ENCODE measurements around the gene CAPS.
A peak's percentile ranks its signal among the peaks of the same experiment; 100 is the strongest.

The CAPS gene

DNA sequence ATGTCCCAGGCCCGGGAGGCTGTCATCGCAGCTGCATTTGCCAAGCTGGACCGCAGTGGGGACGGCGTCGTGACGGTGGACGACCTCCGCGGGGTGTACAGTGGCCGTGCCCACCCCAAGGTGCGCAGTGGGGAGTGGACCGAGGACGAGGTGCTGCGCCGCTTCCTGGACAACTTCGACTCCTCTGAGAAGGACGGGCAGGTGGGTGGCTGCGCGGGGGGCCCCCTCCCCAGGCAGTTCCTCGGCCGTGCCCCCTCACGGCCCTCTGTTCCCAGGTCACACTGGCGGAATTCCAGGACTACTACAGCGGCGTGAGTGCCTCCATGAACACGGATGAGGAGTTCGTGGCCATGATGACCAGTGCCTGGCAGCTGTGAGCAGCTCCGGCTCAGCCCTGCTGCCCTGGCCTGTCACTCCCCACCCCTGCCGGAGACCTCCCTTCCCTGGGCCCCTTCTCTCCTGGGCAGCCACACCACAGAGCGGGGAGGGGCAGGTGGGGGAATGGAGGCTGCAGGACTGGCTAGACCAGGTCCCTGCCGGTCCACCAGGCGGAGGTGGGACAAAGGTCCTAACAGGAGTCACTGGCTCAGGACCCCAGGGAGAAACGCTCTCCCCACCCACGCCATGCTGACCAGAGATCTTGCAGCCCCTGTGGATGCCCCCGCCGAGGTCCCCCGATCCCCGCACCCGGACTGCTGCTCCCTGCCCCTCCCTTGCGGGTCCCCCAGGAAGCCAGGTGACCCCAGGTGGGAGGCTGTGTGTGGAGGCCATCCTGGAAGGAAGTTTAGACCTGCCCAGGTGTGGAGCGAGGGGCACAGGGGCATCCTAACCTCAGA lies 1.1 kb downstream of the CAPS start:
- DNase-seq: no peak

DNA sequence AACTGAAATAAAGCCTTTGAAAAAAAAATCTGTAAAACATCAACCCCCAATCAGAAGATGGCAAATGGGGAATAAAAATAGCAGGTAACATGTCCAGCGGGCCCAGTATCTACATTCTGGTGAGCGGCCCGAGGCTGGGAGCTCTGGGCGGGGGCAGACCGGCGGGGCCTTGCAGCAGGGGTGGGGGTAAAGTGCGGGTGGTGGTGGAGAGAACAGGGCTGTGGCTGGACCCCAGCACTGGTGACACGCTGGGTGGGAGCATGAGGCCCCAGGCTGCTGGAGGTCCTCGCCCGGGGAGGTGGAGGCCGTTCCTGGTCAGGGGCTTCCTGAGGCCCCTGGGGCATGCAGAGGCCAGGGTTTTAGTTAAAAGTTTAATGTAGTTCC lies 1.7 kb downstream of the CAPS start:
- DNase-seq: no peak

DNA sequence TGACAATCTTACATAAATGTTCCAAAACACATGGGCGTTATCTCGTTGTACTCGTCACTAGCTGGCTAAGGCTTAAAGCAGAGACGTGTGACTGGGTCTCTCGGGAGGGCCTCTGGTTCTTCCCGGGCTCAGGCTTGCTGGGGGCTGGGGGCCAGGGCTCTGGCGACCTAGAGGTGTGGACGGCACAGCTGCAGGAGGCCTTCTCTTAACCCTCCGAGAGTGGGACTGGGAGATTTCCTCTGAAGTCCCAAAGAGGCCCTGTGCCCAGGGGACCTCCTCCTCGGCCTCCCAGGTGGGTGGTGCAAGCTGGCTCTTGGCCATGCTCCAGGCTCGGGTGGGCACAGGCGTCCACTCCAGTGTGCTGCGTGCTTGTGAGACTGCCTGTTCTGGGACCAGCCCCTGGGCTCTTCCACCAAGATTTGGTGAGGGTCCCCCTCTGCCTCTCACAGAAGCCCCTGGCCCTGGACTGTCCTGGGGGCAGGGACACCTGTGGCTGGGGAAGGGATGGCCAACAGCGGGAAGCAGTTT lies 2.2 kb downstream of the CAPS start:
- DNase-seq: no peak

DNA sequence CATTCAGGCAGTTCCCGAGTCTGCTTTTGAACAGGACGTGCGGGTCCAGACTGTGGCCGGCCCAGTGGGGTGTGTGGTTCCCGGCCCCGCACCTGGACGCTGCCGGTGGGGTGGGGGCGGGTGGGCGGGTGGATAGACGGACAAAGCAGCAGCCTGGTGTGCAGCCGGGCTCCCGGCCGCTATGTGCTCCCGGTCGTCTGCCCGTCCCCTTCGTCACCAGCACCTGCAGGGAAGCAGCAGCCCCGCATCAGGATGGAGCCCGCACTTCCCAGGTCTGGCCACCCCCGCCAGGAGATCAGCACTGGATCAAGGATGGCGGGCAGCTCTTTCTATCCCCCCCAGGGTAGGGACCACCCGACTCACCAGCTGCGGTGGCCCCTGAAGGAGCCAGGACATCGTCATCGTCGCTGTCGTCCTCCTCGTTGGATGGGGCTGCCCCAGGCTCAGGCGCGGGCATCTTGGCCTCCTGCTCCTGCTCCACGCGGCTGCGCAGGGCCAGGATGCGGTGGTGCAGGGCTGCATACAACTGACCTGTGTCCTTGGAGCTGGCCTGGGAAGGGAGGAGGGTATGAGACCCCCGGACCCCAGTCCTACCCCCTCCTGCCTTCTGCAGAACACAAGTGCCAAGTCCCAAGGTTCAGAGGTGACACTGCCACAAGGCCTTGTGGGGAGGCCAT lies 3.5 kb downstream of the CAPS start:
- DNase-seq: no peak

DNA sequence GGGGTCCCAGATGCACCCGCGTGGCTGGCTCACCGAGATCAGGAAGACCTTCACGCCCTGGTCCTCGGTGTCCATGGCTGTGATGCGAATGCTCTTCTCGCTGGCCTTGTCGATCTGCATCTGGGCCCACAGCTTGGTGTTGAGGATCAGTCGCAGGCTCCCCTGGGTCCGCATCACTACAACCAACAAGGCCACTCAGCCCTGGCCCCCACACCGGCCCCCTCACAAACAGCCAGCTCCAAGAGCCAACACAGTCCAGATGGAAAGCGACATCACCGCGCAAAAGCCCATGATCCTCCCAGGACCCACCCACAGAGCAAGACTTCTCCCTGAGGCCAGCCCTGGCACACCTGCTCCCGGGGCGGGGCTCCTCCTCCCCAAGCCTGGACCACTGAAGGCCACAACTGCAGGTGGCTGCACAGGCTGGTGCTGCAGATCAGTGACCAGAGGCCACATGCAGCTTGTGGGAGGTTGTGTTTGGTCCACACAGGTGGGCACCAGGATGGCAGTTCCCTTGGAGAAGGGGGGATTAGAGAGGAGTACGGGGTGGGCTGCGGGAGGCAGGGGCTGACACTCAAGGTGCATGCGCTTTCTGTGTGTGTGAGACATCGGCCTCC lies 4.5 kb downstream of the CAPS start:
- DNase-seq: no peak

DNA sequence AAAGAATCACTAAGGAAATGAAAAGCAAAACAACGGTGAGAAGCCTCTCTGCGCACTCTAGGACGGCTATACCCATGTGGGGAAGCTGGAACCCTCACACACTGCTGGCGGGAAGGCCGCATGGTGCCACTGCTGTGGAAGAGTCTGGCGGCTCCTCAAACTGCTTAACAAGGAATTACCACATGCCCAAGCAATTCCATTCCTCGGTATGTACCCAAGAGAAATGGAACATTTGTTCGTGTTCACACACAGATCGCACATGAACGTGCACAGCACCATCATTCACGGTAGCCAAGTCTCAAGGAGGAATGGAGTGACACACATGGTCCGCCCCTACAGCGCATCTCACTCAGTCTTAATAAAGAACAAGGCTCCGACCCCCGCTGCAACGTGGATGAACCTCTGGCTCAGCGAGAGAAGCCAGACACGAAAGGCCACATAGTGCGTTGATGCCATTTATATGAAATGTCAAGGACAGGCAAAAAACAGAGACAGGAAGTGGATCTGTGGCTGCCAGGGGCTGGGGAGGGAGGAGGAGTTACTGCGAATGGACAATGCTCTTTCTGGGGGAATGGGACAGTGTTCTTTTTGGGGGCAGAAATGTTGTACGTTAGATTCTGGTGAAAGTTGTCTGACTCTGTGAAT lies 7.6 kb downstream of the CAPS start:
- DNase-seq: no peak

DNA sequence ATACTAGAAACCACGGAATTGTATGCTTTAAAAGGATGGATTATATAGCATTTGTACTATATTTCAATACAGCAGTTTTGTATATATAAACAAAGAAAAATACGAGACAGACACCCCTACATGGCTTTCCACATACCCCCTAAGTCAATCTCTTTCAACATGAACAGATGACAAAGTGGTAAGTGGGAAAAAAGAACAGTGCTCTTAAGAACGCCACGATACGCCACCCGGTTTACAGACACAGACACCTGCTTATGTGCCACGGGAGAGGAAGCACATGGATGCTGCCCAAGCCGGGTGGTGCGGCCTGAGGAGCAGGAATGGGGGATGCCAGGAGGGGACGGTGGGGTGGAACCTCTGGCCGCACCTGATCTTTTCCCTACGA lies 8.1 kb downstream of the CAPS start:
- no peak for DNase-seq

DNA sequence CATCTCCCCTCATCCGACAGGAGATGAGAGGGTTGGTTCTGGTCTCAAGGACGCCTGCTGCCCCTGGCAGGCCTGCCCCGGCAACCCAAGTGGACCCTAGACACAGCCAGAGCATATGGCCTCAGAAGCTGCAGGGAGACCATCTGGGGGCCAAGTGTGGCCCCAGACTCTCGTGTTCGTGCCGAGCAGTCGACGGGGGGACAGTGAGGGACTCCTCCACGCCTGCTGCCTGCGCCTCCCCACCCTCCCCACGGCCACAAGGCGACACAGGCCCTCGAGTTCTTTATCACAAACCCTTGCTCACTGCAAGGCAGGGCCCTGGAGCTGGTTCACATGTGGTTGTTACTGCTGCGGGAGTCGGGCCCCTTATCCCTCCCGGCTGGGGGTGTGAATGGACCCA lies 9.3 kb downstream of the CAPS start:
- DNase-seq: no peak

DNA sequence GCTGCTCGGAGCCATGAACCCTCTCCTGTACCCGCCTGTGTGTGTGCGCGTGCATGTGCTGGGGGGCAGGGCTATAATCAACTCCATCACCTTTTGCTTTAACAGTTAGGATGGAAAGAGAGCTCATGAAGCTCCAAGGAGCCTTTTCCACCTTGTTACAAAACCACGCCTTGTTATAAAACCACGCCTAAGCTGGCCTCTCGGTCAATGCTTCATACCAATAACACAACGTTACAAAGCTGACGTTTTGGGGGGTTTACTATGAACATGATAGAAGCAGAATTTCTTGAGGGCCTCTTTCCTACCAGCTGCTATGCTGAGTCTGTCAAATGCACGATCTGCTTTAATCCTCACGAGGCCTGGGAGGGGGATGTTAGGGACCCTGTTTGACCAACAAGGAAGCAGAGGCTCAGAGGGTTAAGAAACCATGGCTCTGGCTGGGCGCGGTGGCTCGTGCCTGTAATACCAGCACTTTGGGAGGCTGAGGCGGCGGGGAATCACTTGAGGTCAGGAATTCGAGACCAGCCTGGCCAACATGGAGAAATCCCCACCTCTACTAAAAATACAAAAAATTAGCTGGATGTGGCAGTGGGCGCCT lies 11.9 kb downstream of the CAPS start:
- no peak for DNase-seq

DNA sequence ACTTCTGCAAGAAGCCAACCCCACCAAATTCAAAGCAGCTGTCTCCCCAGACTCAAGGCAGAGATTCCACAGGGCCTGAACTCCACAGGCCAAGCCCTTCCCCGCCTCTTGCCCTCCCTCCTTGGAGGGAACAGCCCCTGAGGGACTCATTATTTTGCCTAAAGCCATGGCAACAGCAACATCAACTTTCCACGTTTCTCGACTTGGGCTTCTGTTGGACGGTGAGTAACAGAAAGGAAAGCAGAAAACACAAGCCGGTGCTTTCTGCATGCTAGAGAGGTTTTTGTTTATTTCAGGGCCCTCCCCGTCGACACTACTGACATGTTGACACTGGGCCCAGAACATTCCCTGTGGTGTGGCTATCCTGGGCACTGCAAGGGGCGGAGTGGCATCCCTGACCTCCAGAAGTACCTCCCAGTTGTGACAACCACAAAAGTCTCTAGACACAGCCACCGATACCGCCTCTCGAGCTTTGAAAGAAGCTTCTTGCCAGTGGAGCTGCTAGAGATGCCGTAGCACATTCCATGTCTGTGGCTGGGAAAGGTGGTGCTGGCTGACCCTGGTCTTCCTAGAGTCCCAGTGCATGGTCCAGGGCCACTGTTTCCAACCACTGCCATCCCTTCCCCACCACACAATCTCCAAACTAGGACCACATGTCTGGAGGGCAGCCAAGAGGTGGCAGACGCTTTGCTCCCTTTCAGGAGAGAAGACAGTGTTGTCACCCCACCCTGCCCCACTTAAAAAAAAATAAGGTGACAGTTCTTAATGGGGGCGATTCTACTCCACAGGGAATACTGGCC lies 12.8 kb downstream of the CAPS start:
- DNase-seq: no peak

DNA sequence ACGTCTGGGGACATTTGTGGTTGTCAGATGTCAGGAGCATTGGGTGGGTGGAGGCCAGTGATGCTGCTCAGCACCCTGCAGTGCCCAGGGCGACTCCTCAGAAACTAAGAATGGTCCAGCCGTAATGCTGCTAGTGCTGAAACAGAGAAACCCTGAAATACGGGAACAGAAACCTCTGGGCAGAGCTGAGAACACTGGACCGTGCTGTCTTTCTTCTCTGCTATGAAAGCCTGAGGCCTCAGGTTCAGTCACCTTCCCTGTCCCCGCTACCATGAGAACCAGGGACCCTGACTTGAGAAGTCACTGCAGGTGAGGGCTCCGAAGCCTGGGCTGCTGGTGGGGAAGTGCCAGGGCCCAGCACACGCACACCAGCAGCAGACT lies 13.4 kb downstream of the CAPS start:
- DNase-seq: no peak

DNA sequence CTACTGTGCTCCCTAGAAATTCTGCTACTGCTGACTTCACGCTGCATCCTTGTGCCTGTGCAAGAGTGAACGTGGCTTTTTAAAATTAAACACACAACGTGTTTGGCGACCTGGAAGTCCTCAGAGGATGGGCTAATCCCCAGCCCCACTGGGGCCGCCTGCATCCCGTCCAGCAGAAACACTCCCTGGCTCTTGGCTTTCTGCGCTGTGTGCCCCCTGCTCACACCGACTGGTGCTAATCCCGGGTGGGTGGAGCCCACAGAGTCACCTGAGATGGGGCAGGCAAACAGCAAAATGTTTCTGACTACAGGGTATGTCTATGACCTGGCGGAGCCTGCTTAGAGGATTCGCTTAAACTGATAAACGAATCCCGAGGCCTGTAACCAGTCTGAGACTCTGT lies 15.1 kb downstream of the CAPS start:
- no peak for DNase-seq

DNA sequence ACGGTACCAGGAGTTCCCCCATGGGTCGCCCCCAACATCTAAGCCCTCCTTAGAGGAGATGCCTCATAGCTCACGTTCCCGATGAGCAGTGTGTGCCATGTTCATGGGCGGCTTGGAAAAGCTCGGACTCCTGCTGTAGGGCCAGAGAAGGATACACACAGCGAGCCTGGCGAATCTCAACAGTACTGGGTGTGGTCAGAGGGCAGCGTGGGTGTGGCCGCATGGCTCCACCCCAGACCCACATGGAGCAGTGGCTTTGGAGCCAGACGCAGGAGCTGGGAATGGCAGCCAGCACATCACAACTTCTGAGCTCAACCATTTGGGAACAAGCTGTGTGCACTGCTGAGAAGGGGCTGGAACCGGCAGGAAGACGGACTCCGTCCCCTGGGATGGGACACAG lies 15.6 kb downstream of the CAPS start:
- no peak for DNase-seq

DNA sequence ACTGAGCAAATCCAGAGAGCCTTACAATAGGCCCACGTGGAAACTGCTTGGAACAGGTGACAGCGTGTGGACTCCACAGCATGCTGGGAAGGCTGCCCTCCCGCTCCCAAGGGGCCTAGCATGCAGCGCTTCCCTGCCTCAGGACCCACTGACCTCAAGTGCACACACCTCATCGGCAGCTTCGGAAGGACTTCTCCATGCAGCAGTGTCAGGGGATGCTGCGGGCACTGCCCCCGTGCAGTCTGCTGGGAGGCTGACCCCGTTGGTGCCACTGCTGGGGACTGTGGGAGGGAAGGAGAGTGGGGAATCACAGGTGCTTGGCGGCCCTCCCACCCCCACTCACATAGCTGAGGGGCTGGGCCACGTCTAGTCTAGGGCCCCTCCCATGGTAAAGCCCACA lies 17.2 kb downstream of the CAPS start:
- DNase-seq: no peak

DNA sequence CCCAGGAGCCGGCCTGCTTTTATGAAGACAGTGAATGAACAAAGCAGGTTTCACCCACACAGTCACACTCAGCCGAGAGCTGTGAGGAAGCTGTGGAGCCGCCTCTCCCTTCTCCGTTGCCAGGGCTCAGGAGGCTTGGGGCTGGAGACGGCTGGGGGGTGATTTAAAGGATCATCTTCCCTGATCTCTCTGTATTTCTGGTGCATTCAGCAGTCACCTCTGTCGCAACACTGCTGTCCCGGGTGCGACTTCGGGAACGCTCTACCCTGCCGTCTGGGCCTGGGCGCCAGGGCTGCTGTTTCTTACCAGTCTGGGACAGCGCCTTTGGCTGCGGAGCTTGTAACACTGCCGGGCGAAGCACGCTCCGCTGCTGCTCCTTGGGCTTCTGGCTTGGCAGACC lies 18.1 kb downstream of the CAPS start:
- DNase-seq: no peak

DNA sequence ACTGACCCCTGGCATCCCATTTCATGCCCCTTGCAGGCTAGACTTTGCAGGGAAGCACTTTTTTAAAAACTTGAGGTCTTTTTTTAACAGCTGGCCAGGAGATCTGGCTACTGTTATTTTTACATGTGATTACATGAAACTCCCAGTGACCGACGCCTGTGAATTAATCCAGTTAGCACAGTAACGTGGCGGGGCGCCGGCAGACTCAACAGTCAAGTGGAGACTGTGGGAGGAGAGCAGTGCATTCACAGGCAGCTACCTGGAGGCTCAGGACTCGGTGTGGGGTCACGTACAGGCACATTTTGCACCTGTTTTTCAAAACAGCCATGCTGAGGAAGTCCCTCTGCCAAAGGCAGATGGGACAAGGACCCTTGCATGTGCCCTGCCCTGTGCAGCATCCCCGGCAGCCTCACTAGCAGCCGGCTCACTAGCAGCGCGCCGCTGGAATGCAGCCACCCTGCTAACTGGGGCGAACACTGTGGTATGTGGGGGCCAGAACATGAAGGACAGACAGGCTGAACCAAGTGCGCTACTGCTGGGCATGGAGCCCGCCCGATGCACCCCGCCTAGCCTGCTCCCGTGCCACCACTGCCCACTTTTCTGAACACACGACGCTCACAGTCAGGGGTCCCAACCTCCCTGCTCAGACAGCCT lies 18.7 kb downstream of the CAPS start:
- no peak for DNase-seq

DNA sequence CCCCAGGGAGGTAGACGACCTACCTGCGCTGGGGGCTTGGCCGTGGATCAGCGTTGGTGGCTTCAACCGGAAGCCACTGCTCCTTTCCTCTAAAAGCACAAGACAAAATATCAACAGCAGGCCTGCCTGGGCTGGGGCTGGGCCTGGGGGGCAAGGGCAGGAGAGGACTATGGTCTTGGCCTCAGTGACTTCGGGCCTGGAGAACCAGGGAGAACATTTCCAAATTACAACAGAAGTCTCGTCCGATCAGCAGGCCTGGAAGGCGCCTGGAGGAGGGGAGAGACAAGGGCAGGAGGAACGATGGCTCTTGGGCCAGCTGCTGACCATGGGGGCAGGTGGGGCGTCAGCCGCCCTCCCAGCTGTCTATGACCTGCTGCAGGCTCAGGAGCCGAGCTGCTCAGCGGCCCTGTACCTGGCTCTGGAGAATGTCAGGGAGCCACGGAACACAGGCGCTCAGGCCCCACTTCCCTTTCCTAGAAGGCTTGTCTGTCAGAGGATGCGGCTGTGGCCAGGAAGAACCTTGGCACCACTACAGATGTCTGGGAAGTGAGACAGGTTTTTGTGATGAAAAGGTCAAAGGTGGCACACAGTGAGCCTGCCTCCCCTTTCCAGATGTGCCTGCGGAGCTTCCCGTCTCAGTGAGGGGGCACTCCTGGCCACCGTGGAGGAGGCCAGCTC lies 19.5 kb downstream of the CAPS start:
- no peak for DNase-seq

DNA sequence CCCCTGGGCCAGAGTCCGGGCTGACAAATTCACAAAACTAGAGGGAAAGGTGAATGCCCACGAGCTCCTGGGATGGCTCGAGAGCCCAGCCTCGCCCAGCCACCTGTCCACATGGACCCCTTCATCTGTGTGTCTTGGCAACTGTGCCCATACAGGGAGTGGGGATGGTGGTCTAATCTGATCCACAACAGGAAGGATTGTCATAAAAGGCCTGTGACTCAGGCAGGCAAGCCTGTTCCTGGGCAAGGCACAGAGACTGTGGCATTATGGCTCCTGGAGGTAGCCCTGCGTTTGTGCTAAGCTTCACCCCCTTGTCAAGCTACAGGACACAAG lies 20.0 kb downstream of the CAPS start:
- DNase-seq: no peak

DNA sequence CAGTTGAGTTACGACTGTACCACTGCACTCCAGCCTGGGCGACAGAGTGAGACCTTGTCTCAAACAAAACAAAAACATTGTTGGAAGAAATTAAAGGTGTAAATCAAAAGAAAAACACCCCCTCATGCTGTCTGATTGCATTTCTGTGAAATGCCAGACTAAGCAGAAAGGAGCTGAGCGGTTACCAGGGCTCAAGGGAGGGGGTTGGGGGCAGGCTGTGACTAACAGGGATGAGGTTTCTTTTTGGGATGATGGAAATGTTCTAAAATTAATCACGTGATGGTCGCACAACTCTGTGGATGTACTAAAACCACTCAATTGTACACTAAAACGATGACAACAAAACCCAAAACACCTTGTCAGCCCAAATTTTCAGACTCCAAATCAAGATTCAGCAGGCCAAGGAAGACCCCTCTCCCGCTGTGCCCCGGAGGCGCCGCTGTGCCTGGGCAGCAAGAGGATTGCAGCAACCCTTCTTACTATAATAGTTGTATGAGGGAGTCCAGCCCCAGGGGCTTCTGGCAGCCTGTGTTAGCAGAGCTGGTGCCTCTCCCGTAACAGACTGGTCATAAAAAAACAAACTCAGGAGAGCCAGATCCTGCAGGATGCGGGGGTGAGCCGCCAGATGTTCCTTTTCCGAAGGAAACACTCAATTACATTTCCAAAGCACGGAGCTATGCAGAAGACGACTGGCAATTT lies 20.9 kb downstream of the CAPS start:
- DNase-seq: peak; percentile 57

DNA sequence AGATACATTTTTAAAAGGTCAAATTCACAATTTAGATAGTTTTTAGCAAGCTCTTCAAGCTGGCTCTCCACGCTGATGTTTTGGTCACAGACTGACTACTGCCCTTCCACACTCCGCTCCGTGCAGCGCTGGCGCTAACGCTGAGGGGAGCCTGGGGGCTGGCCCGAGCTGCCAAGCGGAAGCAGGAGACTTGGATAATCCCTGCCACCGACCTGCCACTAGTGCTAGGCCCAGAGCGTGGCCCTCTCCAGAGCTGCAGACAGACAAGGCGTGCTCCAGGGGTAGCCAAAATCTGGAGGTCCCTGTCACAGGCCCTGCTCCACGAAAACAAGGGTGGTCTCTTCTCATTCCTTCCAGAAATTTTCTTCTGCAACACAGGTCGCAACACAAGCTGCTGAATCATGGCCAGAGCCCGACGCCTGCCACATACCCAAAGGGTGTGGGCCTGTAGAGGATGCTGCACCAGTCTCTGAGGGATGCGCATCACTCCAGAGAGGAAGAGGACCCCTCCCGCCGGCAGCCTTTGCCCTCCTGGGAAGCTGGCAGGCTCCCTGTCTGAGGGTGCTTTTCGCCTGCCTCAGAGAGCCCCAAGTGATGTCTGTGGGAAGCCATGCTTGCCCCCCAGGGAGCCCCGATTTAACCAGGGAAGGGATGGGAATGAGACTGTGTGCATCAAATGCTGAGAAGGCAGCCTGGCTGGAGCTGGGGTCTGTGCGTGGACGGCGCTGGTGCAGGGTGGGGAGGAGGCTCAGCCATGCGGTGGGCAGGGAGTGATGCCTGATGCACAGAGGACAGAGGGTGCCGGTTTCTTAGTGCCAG lies 21.6 kb downstream of the CAPS start:
- DNase-seq: no peak

Data from HCEC 1CT (cell line).